Measurements from ENCODE around the gene TTC5.

Gene TTC5, protein sequence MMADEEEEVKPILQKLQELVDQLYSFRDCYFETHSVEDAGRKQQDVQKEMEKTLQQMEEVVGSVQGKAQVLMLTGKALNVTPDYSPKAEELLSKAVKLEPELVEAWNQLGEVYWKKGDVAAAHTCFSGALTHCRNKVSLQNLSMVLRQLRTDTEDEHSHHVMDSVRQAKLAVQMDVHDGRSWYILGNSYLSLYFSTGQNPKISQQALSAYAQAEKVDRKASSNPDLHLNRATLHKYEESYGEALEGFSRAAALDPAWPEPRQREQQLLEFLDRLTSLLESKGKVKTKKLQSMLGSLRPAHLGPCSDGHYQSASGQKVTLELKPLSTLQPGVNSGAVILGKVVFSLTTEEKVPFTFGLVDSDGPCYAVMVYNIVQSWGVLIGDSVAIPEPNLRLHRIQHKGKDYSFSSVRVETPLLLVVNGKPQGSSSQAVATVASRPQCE

DNA sequence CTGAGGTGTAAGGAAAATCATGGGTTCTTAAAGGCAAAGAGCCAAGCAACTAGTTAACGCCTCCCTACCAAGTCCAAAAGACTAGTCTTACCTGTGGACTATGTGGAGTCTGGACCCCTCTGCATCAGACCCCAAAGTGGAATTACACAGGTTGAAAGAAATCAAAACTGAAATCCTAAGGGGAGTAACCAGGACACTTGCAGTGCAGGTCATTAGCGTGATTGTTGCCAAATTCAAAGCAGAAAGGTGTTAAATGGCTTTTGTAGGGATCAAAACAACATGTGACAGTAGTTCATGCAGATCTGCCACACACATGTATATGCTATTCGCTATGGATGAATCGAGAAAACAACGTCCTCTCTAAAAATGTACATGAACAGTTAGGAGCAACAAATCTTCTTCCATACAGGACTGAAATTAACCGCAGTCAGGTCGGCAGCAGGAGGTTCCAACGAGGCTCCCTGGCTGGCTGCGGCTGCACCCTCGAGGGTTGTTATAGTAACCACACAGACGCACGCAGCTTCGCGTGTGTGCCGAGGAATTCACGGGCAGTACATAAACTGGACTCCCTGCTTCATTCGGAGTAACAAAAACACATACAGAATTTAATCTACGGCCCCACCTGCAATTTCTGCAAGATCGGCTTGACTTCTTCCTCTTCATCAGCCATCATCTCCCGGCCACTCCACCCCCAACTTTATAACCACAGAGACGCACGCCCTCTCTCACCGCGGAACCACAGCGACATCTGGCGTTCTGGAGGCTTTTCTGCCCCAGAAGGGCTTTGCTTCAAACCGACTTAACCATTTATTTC lies at the start of gene TTC5:
Gene TTC5 (minus strand): TSS at position 687 of the 814 bp plus-strand sequence. CDS start 14 bp downstream, at position 673.
- H3K4me3 ChIP-seq (ENCODE audit: low read depth, low read length) = peak within 1 kb of the TSS; percentile 66
- TF ChIP-seq, protein P1, sequence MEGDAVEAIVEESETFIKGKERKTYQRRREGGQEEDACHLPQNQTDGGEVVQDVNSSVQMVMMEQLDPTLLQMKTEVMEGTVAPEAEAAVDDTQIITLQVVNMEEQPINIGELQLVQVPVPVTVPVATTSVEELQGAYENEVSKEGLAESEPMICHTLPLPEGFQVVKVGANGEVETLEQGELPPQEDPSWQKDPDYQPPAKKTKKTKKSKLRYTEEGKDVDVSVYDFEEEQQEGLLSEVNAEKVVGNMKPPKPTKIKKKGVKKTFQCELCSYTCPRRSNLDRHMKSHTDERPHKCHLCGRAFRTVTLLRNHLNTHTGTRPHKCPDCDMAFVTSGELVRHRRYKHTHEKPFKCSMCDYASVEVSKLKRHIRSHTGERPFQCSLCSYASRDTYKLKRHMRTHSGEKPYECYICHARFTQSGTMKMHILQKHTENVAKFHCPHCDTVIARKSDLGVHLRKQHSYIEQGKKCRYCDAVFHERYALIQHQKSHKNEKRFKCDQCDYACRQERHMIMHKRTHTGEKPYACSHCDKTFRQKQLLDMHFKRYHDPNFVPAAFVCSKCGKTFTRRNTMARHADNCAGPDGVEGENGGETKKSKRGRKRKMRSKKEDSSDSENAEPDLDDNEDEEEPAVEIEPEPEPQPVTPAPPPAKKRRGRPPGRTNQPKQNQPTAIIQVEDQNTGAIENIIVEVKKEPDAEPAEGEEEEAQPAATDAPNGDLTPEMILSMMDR (IDR thresholded peaks at IDR 0.05; ENCODE audit: borderline replicate concordance, insufficient read depth, low read depth, low read length) = peak; percentile 90

DNA sequence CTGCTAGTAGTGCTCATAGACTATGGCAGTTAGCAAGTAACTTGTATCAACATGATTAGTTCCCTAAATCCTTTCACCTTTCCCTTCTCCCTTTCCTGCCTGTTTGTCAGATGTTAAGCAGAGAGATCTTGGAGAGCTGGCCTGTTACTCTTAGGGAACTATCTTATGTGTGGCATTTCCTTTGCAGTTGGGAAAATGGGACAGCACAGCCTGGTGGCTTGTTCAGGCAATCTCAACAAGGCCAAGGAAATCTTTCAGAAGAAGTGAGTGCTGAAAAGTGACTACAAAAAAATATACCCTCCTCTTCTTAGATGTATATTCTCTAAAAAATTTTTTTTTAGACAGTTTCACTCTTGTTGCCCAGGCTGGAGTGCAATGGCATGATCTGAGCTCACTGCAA lies 45.1 kb upstream of the TTC5 start:
- H3K4me3 ChIP-seq (ENCODE audit: low read depth, low read length) = no peak overlapping the region
- TF ChIP-seq, protein P1 (IDR thresholded peaks at IDR 0.05; ENCODE audit: borderline replicate concordance, insufficient read depth, low read depth, low read length) = no peak

DNA sequence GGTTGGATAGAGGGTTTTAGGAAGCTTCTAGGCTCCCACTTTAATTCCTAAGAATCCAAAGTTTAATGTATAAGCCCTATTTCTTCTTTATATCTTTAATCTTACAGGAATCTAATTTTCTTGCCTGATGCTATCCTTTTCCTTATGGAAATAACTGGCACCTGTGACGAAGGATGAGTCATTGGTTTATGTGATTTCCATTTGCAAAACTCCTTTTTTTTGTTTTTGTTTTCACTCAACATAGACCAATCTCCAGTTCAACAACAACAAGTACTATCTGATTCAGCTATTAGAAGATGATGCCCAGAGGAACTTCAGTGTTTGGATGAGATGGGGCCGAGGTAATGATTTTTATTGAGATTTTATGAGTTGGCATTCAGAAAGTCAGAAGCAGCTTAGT lies 44.5 kb upstream of the TTC5 start:
- H3K4me3 ChIP-seq (ENCODE audit: low read depth, low read length) = no peak overlapping the region
- TF ChIP-seq, protein P1 (IDR thresholded peaks at IDR 0.05; ENCODE audit: borderline replicate concordance, insufficient read depth, low read depth, low read length) = no peak

DNA sequence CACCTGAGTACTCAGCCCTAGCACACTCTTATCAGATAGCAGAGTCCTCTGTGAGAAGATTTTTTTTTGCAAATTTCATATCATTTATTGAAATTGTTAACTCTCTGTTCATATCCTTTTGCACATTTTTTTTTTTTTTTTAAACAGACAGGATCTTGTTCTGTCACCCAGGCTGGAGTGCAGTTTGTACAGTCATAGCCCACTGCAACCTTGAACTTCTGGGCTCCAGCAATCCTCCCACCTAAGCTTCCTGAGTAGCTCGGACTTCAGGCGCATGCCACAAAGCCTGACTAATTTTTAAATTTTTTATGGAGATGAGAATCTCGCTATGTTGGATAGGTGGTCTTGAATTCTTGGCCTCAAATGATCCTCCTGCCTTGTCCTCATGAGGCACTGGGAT lies 42.0 kb upstream of the TTC5 start:
- TF ChIP-seq, protein P1 (IDR thresholded peaks at IDR 0.05; ENCODE audit: borderline replicate concordance, insufficient read depth, low read depth, low read length) = no peak
- H3K4me3 ChIP-seq (ENCODE audit: low read depth, low read length) = no peak overlapping the region

DNA sequence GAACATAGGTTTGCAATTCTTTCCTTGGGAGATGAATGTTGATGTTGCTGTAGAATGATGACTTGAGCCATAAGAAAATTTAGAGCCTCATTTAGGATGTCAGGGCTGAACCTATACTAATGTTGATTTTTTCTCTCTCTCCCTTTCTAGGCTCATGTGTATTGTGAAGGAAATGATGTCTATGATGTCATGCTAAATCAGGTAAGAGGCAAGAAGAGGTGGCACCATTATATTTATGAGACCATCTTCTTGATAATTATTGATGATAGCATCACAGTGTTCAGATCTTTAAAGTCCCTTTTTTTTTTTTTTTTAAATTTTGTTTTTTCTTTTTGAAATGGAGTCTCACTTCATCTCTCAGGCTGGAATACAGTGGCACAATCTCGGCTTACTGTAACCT lies 41.0 kb upstream of the TTC5 start:
- TF ChIP-seq, protein P1 (IDR thresholded peaks at IDR 0.05; ENCODE audit: borderline replicate concordance, insufficient read depth, low read depth, low read length) = no peak
- H3K4me3 ChIP-seq (ENCODE audit: low read depth, low read length) = no peak overlapping the region

DNA sequence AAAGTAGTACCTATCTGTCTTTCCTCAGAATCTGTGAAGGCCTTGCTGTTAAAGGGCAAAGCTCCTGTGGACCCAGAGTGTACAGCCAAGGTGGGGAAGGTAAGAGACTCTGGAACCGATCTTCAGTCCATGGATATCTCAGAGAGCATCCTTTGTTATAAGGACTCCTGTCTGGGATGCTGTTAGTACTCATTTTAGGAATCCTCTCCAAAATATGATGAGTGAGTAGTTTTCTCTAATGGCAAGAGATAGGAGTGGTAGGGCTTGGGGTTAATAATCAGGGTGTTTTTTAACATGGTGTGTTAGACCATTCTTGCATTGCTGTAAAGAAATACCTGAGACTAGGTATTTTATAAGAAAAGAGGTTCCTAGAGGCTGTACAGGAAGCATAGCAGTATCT lies 39.6 kb upstream of the TTC5 start:
- TF ChIP-seq, protein P1 (IDR thresholded peaks at IDR 0.05; ENCODE audit: borderline replicate concordance, insufficient read depth, low read depth, low read length) = no peak
- no peak overlapping the region for H3K4me3 ChIP-seq (ENCODE audit: low read depth, low read length)
